ENCODE results near the gene HOOK2. TPM values are rescaled to one million over a fixed set of nuclear protein-coding genes. Genes with fewer than 3 reads are reported as not detected.

HOOK2 gene
- total and polyA plus RNA-seq, 12 donors, result 29.7 to 173 (median 57.8) TPM

DNA sequence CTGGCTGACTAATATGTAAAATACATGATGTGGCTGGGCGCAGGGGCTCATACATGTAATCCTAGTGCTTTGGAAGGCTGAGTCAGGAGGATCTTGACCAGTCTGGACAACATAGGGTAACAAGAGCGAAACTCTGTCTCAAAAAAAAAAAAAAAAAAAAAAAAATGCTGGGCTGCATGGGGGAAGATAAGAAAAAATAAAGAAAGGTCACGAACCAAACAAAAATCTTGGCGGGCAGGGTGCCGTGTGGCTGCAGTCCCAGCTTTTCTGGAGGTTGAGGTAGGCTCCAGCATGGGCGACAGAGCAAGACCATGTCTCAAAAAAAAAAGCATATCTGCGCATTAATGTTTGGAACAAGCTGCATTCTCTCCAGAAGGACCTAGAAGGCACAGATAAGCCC is 39.7 kb upstream of the HOOK2 start:
- DNase-seq (no peak), ATAC-seq (no peak)
- TF ChIP-seq, protein P1, sequence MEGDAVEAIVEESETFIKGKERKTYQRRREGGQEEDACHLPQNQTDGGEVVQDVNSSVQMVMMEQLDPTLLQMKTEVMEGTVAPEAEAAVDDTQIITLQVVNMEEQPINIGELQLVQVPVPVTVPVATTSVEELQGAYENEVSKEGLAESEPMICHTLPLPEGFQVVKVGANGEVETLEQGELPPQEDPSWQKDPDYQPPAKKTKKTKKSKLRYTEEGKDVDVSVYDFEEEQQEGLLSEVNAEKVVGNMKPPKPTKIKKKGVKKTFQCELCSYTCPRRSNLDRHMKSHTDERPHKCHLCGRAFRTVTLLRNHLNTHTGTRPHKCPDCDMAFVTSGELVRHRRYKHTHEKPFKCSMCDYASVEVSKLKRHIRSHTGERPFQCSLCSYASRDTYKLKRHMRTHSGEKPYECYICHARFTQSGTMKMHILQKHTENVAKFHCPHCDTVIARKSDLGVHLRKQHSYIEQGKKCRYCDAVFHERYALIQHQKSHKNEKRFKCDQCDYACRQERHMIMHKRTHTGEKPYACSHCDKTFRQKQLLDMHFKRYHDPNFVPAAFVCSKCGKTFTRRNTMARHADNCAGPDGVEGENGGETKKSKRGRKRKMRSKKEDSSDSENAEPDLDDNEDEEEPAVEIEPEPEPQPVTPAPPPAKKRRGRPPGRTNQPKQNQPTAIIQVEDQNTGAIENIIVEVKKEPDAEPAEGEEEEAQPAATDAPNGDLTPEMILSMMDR (IDR thresholded peaks at IDR 0.05), result no peak
- no peaks in the 10 kb centered on the region for H3K27me3 ChIP-seq
- WGBS, 2 donors, result 94 to 96% methylated on average over 7 of the region's 7 CpGs
- intact Hi-C loops (cut with DNase I), result loop anchor here in 1 of 10 donors (5.0 kb wide), 1 partner anchor 47 kb away; no protein-coding TSS in a partner anchor
- H3K27ac ChIP-seq, result no peak overlapping the region
- H3K4me3 ChIP-seq, result no peak overlapping the region
- H3K4me1 ChIP-seq, result no peaks in the 10 kb centered on the region
- no peaks in the 10 kb centered on the region for H3K9me3 ChIP-seq
- H3K36me3 ChIP-seq, result peaks cover 0 to 42% (median 6%) of the 10 kb centered on the region in 9 donors

GRCh38 chr19:12806242-12807081 is 31.1 kb upstream of the HOOK2 start, which contains the start of gene RNASEH2A:
Gene RNASEH2A, plus strand, starts transcription at chr19:12806584. Its CDS starts 90 bp downstream, at chr19:12806674.
- Histone ChIP-seq H3K4me3 (peak within 1 kb of the TSS; percentile 27 to 80 (median 62)), H3K27me3 (peaks cover 0 to 12% (median 0%) of the 10 kb centered on the region in 7 donors), H3K9me3 (no peaks in the 10 kb centered on the region), H3K4me1 (peaks cover 6 to 26% (median 17%) of the 10 kb centered on the region in 9 donors), H3K36me3 (peaks cover 0 to 33% (median 0%) of the 10 kb centered on the region in 9 donors), H3K27ac (peak within 1 kb of the TSS in 9 of 10 donors; percentile 41 to 81 (median 66))
- TF ChIP-seq, protein P1 (IDR thresholded peaks at IDR 0.05), result peak in 2 of 9 donors; percentile 10 to 21
- intact Hi-C loops (cut with DNase I), result loop anchor here in 2 of 10 donors (5.0 to 10.0 kb wide), 2 partner anchors 36 to 102 kb away; no protein-coding TSS in a partner anchor
- DNase-seq (peak; percentile 89 to 92), ATAC-seq (peak; percentile 80 to 94 (median 92))
- 4% methylated on average over 61 to 66 of the region's 66 CpGs for WGBS, 2 donors

- Histone ChIP-seq H3K4me1 (peaks cover 6 to 42% (median 32%) of the 10 kb centered on the region in 9 donors), H3K4me3 (no peak overlapping the region), H3K27me3 (peaks cover 0 to 12% (median 0%) of the 10 kb centered on the region in 7 donors), H3K9me3 (no peaks in the 10 kb centered on the region), H3K27ac (no peak overlapping the region), H3K36me3 (peaks cover 0 to 28% (median 11%) of the 10 kb centered on the region in 9 donors)
- WGBS, 2 donors, result 93 to 94% methylated on average over 26 of the region's 26 CpGs
- DNase-seq, result no peak
- ATAC-seq, result no peak
- intact Hi-C loops (cut with DNase I), result loop anchor here in 3 of 10 donors (5.0 to 10.0 kb wide), 2 partner anchors 37 to 99 kb away; no protein-coding TSS in a partner anchor
- TF ChIP-seq, protein P1 (IDR thresholded peaks at IDR 0.05), result no peak
Measured at GRCh38 chr19:12804051-12804450, 28.7 kb upstream of the HOOK2 start.

All from heart right ventricle (tissue), 16 donors.